Central memory CD8-positive, alpha-beta T cell (primary cell): ENCODE data around the gene LAMA5.
A peak's percentile ranks its signal among the peaks of the same experiment; 100 is the strongest.

Experiments
- ATAC-seq: fragments of 150-1000 bp; cut with Tn5 transposase; replicated peaks from 2 replicates; pipeline ENCODE4 v1.10.0; 2022; ENCODE audit warnings: mild to moderate bottlenecking, moderate FRiP score, moderate number of reproducible peaks; ENCODE audit not compliant: poor library complexity, severe bottlenecking; ENCODE audit errors: extremely low read depth
- DNase-seq, 2 donors: peaks; one replicate each; pipeline ENCODE4 v3.0.0; 2021; ENCODE audit warnings: low spot score in 2 of 2
- H3K27ac Mint-ChIP-seq: one replicate; pipeline ENCODE4 v1.8.0; 2022; ENCODE audit warnings: low read depth, mild to moderate bottlenecking, moderate library complexity, mixed read lengths
- H3K27me3 Mint-ChIP-seq: one replicate; pipeline ENCODE4 v1.8.0; 2022; ENCODE audit warnings: mixed read lengths
- H3K36me3 Mint-ChIP-seq: one replicate; pipeline ENCODE4 v1.8.0; 2022; ENCODE audit warnings: mild to moderate bottlenecking, moderate library complexity, mixed read lengths; ENCODE audit not compliant: insufficient read depth
- H3K4me1 Mint-ChIP-seq: one replicate; pipeline ENCODE4 v1.8.0; 2022; ENCODE audit warnings: mixed read lengths
- H3K4me3 Mint-ChIP-seq: one replicate; pipeline ENCODE4 v1.8.0; 2022; ENCODE audit warnings: mild to moderate bottlenecking, moderate library complexity, mixed read lengths
- H3K9me3 Mint-ChIP-seq: one replicate; pipeline ENCODE4 v1.8.0; 2022; ENCODE audit warnings: mixed read lengths

The LAMA5 gene

GRCh38 chr20:62291251-62292066 is 75.7 kb downstream of the LAMA5 start:
- H3K4me1 Mint-ChIP-seq = peaks cover 16% of the 10 kb centered on the region
- H3K9me3 Mint-ChIP-seq = no peaks in the 10 kb centered on the region
- no peaks in the 10 kb centered on the region for H3K27me3 Mint-ChIP-seq
- peak overlapping the region; percentile 80 for H3K27ac Mint-ChIP-seq
- H3K4me3 Mint-ChIP-seq = no peak overlapping the region
- DNase-seq (no peak), ATAC-seq (no peak)
- peaks cover 18% of the 10 kb centered on the region for H3K36me3 Mint-ChIP-seq

GRCh38 chr20:62289898-62290297 is 77.2 kb downstream of the LAMA5 start:
- Mint-ChIP-seq H3K4me3 (no peak overlapping the region), H3K27ac (no peak overlapping the region), H3K4me1 (peaks cover 16% of the 10 kb centered on the region), H3K36me3 (peaks cover 14% of the 10 kb centered on the region), H3K27me3 (no peaks in the 10 kb centered on the region), H3K9me3 (no peaks in the 10 kb centered on the region)
- ATAC-seq (no peak), DNase-seq (no peak)

- no peak for DNase-seq
- Mint-ChIP-seq H3K36me3 (peaks cover 15% of the 10 kb centered on the region), H3K4me3 (no peak overlapping the region), H3K9me3 (no peaks in the 10 kb centered on the region), H3K4me1 (peaks cover 16% of the 10 kb centered on the region), H3K27ac (peak overlapping the region; percentile 80), H3K27me3 (no peaks in the 10 kb centered on the region)
- ATAC-seq = no peak
Observed at GRCh38 chr20:62289131-62289530, 78.0 kb downstream of the LAMA5 start.

GRCh38 chr20:62288535-62289105 is 78.5 kb downstream of the LAMA5 start:
- peaks cover 16% of the 10 kb centered on the region for H3K4me1 Mint-ChIP-seq
- no peaks in the 10 kb centered on the region for H3K9me3 Mint-ChIP-seq
- no peaks in the 10 kb centered on the region for H3K27me3 Mint-ChIP-seq
- no peak overlapping the region for H3K4me3 Mint-ChIP-seq
- no peak for ATAC-seq
- peak overlapping the region; percentile 80 for H3K27ac Mint-ChIP-seq
- peaks cover 15% of the 10 kb centered on the region for H3K36me3 Mint-ChIP-seq
- no peak for DNase-seq

- Mint-ChIP-seq H3K4me1 (peaks cover 16% of the 10 kb centered on the region), H3K4me3 (no peak overlapping the region), H3K36me3 (peaks cover 20% of the 10 kb centered on the region), H3K27me3 (no peaks in the 10 kb centered on the region), H3K9me3 (no peaks in the 10 kb centered on the region), H3K27ac (peak overlapping the region; percentile 80)
- no peak for DNase-seq
- no peak for ATAC-seq
Observed at GRCh38 chr20:62287759-62288534, 79.2 kb downstream of the LAMA5 start.

GRCh38 chr20:62287129-62287528 is 80.0 kb downstream of the LAMA5 start:
- H3K9me3 Mint-ChIP-seq = no peaks in the 10 kb centered on the region
- ATAC-seq (no peak), DNase-seq (no peak)
- H3K36me3 Mint-ChIP-seq = peaks cover 19% of the 10 kb centered on the region
- peaks cover 9% of the 10 kb centered on the region for H3K4me1 Mint-ChIP-seq
- no peaks in the 10 kb centered on the region for H3K27me3 Mint-ChIP-seq
- H3K4me3 Mint-ChIP-seq = no peak overlapping the region
- H3K27ac Mint-ChIP-seq = no peak overlapping the region

GRCh38 chr20:62286493-62287064 is 80.5 kb downstream of the LAMA5 start:
- Mint-ChIP-seq H3K4me3 (no peak overlapping the region), H3K27me3 (no peaks in the 10 kb centered on the region), H3K36me3 (peaks cover 25% of the 10 kb centered on the region), H3K27ac (no peak overlapping the region), H3K9me3 (no peaks in the 10 kb centered on the region), H3K4me1 (peaks cover 4% of the 10 kb centered on the region)
- ATAC-seq = no peak
- no peak for DNase-seq

- DNase-seq (no peak), ATAC-seq (no peak)
- Mint-ChIP-seq H3K9me3 (no peaks in the 10 kb centered on the region), H3K27me3 (no peaks in the 10 kb centered on the region), H3K4me1 (no peaks in the 10 kb centered on the region), H3K4me3 (no peak overlapping the region), H3K27ac (no peak overlapping the region), H3K36me3 (peaks cover 32% of the 10 kb centered on the region)
Observed at GRCh38 chr20:62285722-62286121, 81.4 kb downstream of the LAMA5 start.

- ATAC-seq (no peak), DNase-seq (no peak)
- Mint-ChIP-seq H3K4me1 (no peaks in the 10 kb centered on the region), H3K36me3 (peaks cover 32% of the 10 kb centered on the region), H3K27me3 (no peaks in the 10 kb centered on the region), H3K9me3 (no peaks in the 10 kb centered on the region), H3K4me3 (no peak overlapping the region), H3K27ac (no peak overlapping the region)
Observed at GRCh38 chr20:62285151-62285550, 82.0 kb downstream of the LAMA5 start.

- no peak overlapping the region for H3K27ac Mint-ChIP-seq
- no peaks in the 10 kb centered on the region for H3K4me1 Mint-ChIP-seq
- peaks cover 34% of the 10 kb centered on the region for H3K36me3 Mint-ChIP-seq
- DNase-seq (no peak), ATAC-seq (no peak)
- no peak overlapping the region for H3K4me3 Mint-ChIP-seq
- no peaks in the 10 kb centered on the region for H3K9me3 Mint-ChIP-seq
- H3K27me3 Mint-ChIP-seq = no peaks in the 10 kb centered on the region
Observed at GRCh38 chr20:62284448-62284847, 82.7 kb downstream of the LAMA5 start.

GRCh38 chr20:62282877-62283503 is 84.1 kb downstream of the LAMA5 start:
- no peak for ATAC-seq
- H3K4me3 Mint-ChIP-seq = no peak overlapping the region
- H3K4me1 Mint-ChIP-seq = no peaks in the 10 kb centered on the region
- H3K36me3 Mint-ChIP-seq = peaks cover 39% of the 10 kb centered on the region
- peak overlapping the region; percentile 22 for H3K27ac Mint-ChIP-seq
- H3K27me3 Mint-ChIP-seq = no peaks in the 10 kb centered on the region
- no peak for DNase-seq
- no peaks in the 10 kb centered on the region for H3K9me3 Mint-ChIP-seq

GRCh38 chr20:62282103-62282502 is 85.0 kb downstream of the LAMA5 start:
- Mint-ChIP-seq H3K27ac (no peak overlapping the region), H3K4me3 (no peak overlapping the region), H3K27me3 (no peaks in the 10 kb centered on the region), H3K36me3 (peaks cover 41% of the 10 kb centered on the region), H3K9me3 (no peaks in the 10 kb centered on the region), H3K4me1 (no peaks in the 10 kb centered on the region)
- DNase-seq = no peak
- no peak for ATAC-seq
